Smooth muscle cell (in vitro differentiated cells): ENCODE measurements around the gene HDLBP. TPM values are rescaled to one million over a fixed set of nuclear protein-coding genes. Genes with fewer than 3 reads are reported as not detected.
A peak's percentile ranks its signal among the peaks of the same experiment; 100 is the strongest.

Experiments used
- DNase-seq: peaks from one replicate; lab custom pipeline; 2025; ENCODE audit not compliant: unreplicated experiment; lab: John Stamatoyannopoulos, UW
- H2AFZ ChIP-seq: fragments of 200-600 bp; sonication (generic); 2 replicates; pipeline ENCODE4 v1.6.0; 2016; ENCODE audit warnings: antibody characterized with exemption, low read depth, mild to moderate bottlenecking
- H3F3A ChIP-seq: fragments of 200-600 bp; sonication (generic); 2 replicates; pipeline ENCODE4 v1.6.0; 2017; ENCODE audit warnings: antibody characterized with exemption, low read depth
- H3K27ac ChIP-seq: fragments of 200-600 bp; sonication (generic); 2 replicates; pipeline ENCODE4 v1.5.1; 2016; ENCODE audit warnings: low read depth, mild to moderate bottlenecking
- H3K27me3 ChIP-seq: fragments of 200-600 bp; sonication (generic); 2 replicates; pipeline ENCODE4 v1.6.1; 2016; ENCODE audit warnings: low read depth, mild to moderate bottlenecking
- H3K36me3 ChIP-seq: fragments of 200-600 bp; sonication (generic); 2 replicates; pipeline ENCODE4 v1.5.1; 2016; ENCODE audit warnings: low read depth
- H3K4me1 ChIP-seq: fragments of 200-600 bp; sonication (generic); 2 replicates; pipeline ENCODE4 v1.5.1; 2016; ENCODE audit warnings: low read depth
- H3K4me2 ChIP-seq: fragments of 200-600 bp; sonication (generic); 2 replicates; pipeline ENCODE4 v1.6.0; 2016; ENCODE audit warnings: mild to moderate bottlenecking
- H3K4me3 ChIP-seq: fragments of 200-600 bp; sonication (generic); 2 replicates; pipeline ENCODE4 v1.5.1; 2016; ENCODE audit warnings: mild to moderate bottlenecking
- H3K79me2 ChIP-seq: fragments of 200-600 bp; sonication (generic); 2 replicates; pipeline ENCODE4 v1.6.0; 2016; ENCODE audit warnings: low read depth, mild to moderate bottlenecking
- H3K9ac ChIP-seq: fragments of 200-600 bp; sonication (generic); 2 replicates; pipeline ENCODE4 v1.6.0; 2016; ENCODE audit warnings: low read depth
- H3K9me3 ChIP-seq: fragments of 200-600 bp; sonication (generic); replicated peaks from 2 replicates; pipeline ENCODE4 v1.5.1; 2016; ENCODE audit warnings: low read depth
- H4K20me1 ChIP-seq: fragments of 200-600 bp; sonication (generic); 2 replicates; pipeline ENCODE4 v1.6.0; 2016; ENCODE audit warnings: low read depth
- CTCF ChIP-seq: fragments of 200-600 bp; sonication (generic); IDR thresholded peaks from 2 replicates; pipeline ENCODE4 v1.5.1; 2017; ENCODE audit warnings: borderline replicate concordance, mild to moderate bottlenecking, antibody characterized with exemption; ENCODE audit not compliant: insufficient read depth, poor library complexity, severe bottlenecking
- WGBS: methylation state at CpG from one replicate; pipeline ENCODE4 v1.1.7; 2016; ENCODE audit warnings: low lambda C conversion rate; 5-methylcytosine and 5-hydroxymethylcytosine counted together
- polyA plus RNA-seq: library from polyadenylated mRNA; unstranded; fragments of >200 nt; fragmentation: Nextera tagmentation; extraction: Ambion mirVana; gene quantifications from 2 replicates; pipeline ENCODE4 v1.2.1, GENCODE V29; 2016
- total RNA-seq: library from RNA; depleted of rRNA; stranded (reverse); fragments of >200 nt; gene quantifications from 2 replicates; pipeline ENCODE4 v1.2.3, GENCODE V29; 2014

Gene HDLBP
- total and polyA plus RNA-seq, 2 experiments from 2014 or later = 504 to 545 TPM

- no peak for DNase-seq
Observed at GRCh38 chr2:241268306-241268705, 47.2 kb downstream of the HDLBP start.

GRCh38 chr2:241267249-241268067 lies 48.0 kb downstream of the HDLBP start:
- no peak overlapping the region for H3K9ac ChIP-seq
- peaks cover 19% of the 10 kb centered on the region for H3K36me3 ChIP-seq
- H3K4me3 ChIP-seq = no peak overlapping the region
- peak overlapping the region; percentile 90 for H3K27ac ChIP-seq
- no peak for DNase-seq
- H4K20me1 ChIP-seq = peaks cover 97% of the 10 kb centered on the region
- peaks cover 9% of the 10 kb centered on the region for H3K4me1 ChIP-seq
- WGBS = 84% methylated on average over 12 of the region's 12 CpGs
- H2AFZ ChIP-seq = no peak overlapping the region
- peaks cover 38% of the 10 kb centered on the region for H3F3A ChIP-seq
- H3K27me3 ChIP-seq = no peaks in the 10 kb centered on the region
- H3K9me3 ChIP-seq = no peaks in the 10 kb centered on the region
- peak overlapping the region; percentile 98 for H3K4me2 ChIP-seq
- H3K79me2 ChIP-seq = peaks cover 99% of the 10 kb centered on the region
- TF ChIP-seq CTCF = no peak

More at GRCh38 chr2:241268306-241268705, 47.2 kb downstream of the HDLBP start:
- Histone ChIP-seq H3K27me3 (no peaks in the 10 kb centered on the region), H3K4me2 (peak overlapping the region; percentile 98), H3K9ac (no peak overlapping the region), H3K79me2 (peaks cover 94% of the 10 kb centered on the region), H3K9me3 (no peaks in the 10 kb centered on the region), H3F3A (peaks cover 38% of the 10 kb centered on the region), H4K20me1 (peaks cover 92% of the 10 kb centered on the region), H3K4me1 (peaks cover 9% of the 10 kb centered on the region), H3K27ac (peak overlapping the region; percentile 90), H3K4me3 (no peak overlapping the region), H2AFZ (no peak overlapping the region), H3K36me3 (peaks cover 12% of the 10 kb centered on the region)
- TF ChIP-seq CTCF = no peak
- 84% methylated on average over 7 of the region's 7 CpGs for WGBS

- no peak overlapping the region for H3K9ac ChIP-seq
- no peak overlapping the region for H2AFZ ChIP-seq
- H3K4me1 ChIP-seq = peaks cover 9% of the 10 kb centered on the region
- no peaks in the 10 kb centered on the region for H3K27me3 ChIP-seq
- H4K20me1 ChIP-seq = peaks cover 100% of the 10 kb centered on the region
- H3K27ac ChIP-seq = no peak overlapping the region
- H3K9me3 ChIP-seq = no peaks in the 10 kb centered on the region
- 94% methylated on average over 5 of the region's 5 CpGs for whole genome bisulfite sequencing
- peaks cover 55% of the 10 kb centered on the region for H3F3A ChIP-seq
- peaks cover 100% of the 10 kb centered on the region for H3K79me2 ChIP-seq
- H3K4me3 ChIP-seq = no peak overlapping the region
- DNase-seq = no peak
- no peak for TF ChIP-seq CTCF
- H3K36me3 ChIP-seq = peaks cover 32% of the 10 kb centered on the region
- H3K4me2 ChIP-seq = no peak overlapping the region
Observed at GRCh38 chr2:241265506-241265905, 50.0 kb downstream of the HDLBP start.
